Progenitor cell of endocrine pancreas (in vitro differentiated cells): Measurements from ENCODE around the gene GGACT. TPM values are rescaled to one million over a fixed set of nuclear protein-coding genes. Genes with fewer than 3 reads are reported as not detected.

Experiments
- DNase-seq: peaks from one replicate; pipeline ENCODE4 v3.0.0; 2021; ENCODE audit warnings: low spot score; ENCODE audit not compliant: unreplicated experiment
- H3K27ac Mint-ChIP-seq: 2 replicates; pipeline ENCODE4 v1.8.0; 2021; ENCODE audit warnings: mild to moderate bottlenecking, moderate library complexity, mixed read lengths
- H3K27me3 Mint-ChIP-seq: 2 replicates; pipeline ENCODE4 v1.8.0; 2021; ENCODE audit warnings: mixed read lengths
- H3K36me3 Mint-ChIP-seq: 2 replicates; pipeline ENCODE4 v1.8.0; 2022; ENCODE audit warnings: mixed read lengths; ENCODE audit not compliant: insufficient read depth
- H3K4me1 Mint-ChIP-seq: 2 replicates; pipeline ENCODE4 v1.8.0; 2021; ENCODE audit warnings: low read depth, mixed read lengths
- H3K4me3 Mint-ChIP-seq: 2 replicates; pipeline ENCODE4 v1.8.0; 2021; ENCODE audit warnings: low read depth, mild to moderate bottlenecking, moderate library complexity, mixed read lengths
- H3K9me3 Mint-ChIP-seq: 2 replicates; pipeline ENCODE4 v1.8.0; 2021; ENCODE audit warnings: low read depth, mixed read lengths
- CTCF ChIP-seq: fragments of 200-600 bp; sonication (generic); IDR thresholded peaks from one replicate; pipeline ENCODE4 v1.5.0; 2021; ENCODE audit warnings: antibody characterized with exemption, mild to moderate bottlenecking; ENCODE audit not compliant: unreplicated experiment
- total RNA-seq: library from RNA; stranded (reverse); gene quantifications from 2 replicates; pipeline ENCODE4 v1.2.1, GENCODE V29; 2021

The GGACT gene
- total RNA-seq, 1 donor from 2014 or later: 3.7 TPM

GRCh38 chr13:100564444-100565223 lies 24.0 kb downstream of the GGACT start:
- Mint-ChIP-seq H3K27me3 (no peaks in the 10 kb centered on the region), H3K27ac (no peak overlapping the region), H3K4me1 (peaks cover 1% of the 10 kb centered on the region), H3K4me3 (no peak overlapping the region), H3K36me3 (no peaks in the 10 kb centered on the region), H3K9me3 (peaks cover 4% of the 10 kb centered on the region)
- TF ChIP-seq CTCF: no peak
- no peak for DNase-seq

- TF ChIP-seq CTCF: no peak
- H3K27me3 Mint-ChIP-seq: no peaks in the 10 kb centered on the region
- no peaks in the 10 kb centered on the region for H3K36me3 Mint-ChIP-seq
- no peak for DNase-seq
- no peak overlapping the region for H3K27ac Mint-ChIP-seq
- peaks cover 1% of the 10 kb centered on the region for H3K4me1 Mint-ChIP-seq
- H3K4me3 Mint-ChIP-seq: no peak overlapping the region
- H3K9me3 Mint-ChIP-seq: peaks cover 4% of the 10 kb centered on the region
These were observed 24.8 kb downstream of the GGACT start for GRCh38 chr13:100563779-100564178.

- Mint-ChIP-seq H3K9me3 (no peaks in the 10 kb centered on the region), H3K36me3 (no peaks in the 10 kb centered on the region), H3K4me3 (no peak overlapping the region), H3K27ac (no peak overlapping the region), H3K4me1 (peaks cover 1% of the 10 kb centered on the region), H3K27me3 (no peaks in the 10 kb centered on the region)
- no peak for TF ChIP-seq CTCF
- DNase-seq: no peak
These were observed 26.9 kb downstream of the GGACT start for GRCh38 chr13:100561599-100562204.

- peaks cover 1% of the 10 kb centered on the region for H3K4me1 Mint-ChIP-seq
- H3K27ac Mint-ChIP-seq: no peak overlapping the region
- DNase-seq: no peak
- H3K27me3 Mint-ChIP-seq: no peaks in the 10 kb centered on the region
- no peak overlapping the region for H3K4me3 Mint-ChIP-seq
- no peaks in the 10 kb centered on the region for H3K36me3 Mint-ChIP-seq
- TF ChIP-seq CTCF: no peak
- H3K9me3 Mint-ChIP-seq: no peaks in the 10 kb centered on the region
These were observed 27.5 kb downstream of the GGACT start for GRCh38 chr13:100561158-100561499.

GRCh38 chr13:100560498-100561157 lies 28.0 kb downstream of the GGACT start:
- H3K9me3 Mint-ChIP-seq: no peaks in the 10 kb centered on the region
- peaks cover 1% of the 10 kb centered on the region for H3K4me1 Mint-ChIP-seq
- TF ChIP-seq CTCF: no peak

More at GRCh38 chr13:100560498-100561157, 28.0 kb downstream of the GGACT start:
- H3K36me3 Mint-ChIP-seq: no peaks in the 10 kb centered on the region
- DNase-seq: no peak
- no peaks in the 10 kb centered on the region for H3K27me3 Mint-ChIP-seq
- H3K4me3 Mint-ChIP-seq: no peak overlapping the region
- no peak overlapping the region for H3K27ac Mint-ChIP-seq
